ENCODE measurements around the gene KPTN. TPM values are rescaled to one million over a fixed set of nuclear protein-coding genes. Genes with fewer than 3 reads are reported as not detected.
A peak's percentile ranks its signal among the peaks of the same experiment; 100 is the strongest.

Gene KPTN
- total RNA-seq, 1 donor from 2014 or later, result 4.2 TPM

- DNase-seq, result no peak
These were observed 16.1 kb downstream of the KPTN start for GRCh38 chr19:47467914-47468313.

- DNase-seq, result no peak
These were observed 18.1 kb downstream of the KPTN start for GRCh38 chr19:47465957-47466356.

GRCh38 chr19:47464675-47465419, 19.2 kb downstream of the KPTN start:
- DNase-seq, result no peak

GRCh38 chr19:47461876-47462275, 22.1 kb downstream of the KPTN start:
- no peak for DNase-seq

GRCh38 chr19:47459477-47459876, 24.5 kb downstream of the KPTN start:
- DNase-seq, result no peak

- DNase-seq, result no peak
These were observed 25.3 kb downstream of the KPTN start for GRCh38 chr19:47458672-47459071.

- DNase-seq, result no peak
These were observed 27.1 kb downstream of the KPTN start for GRCh38 chr19:47456721-47457474.

GRCh38 chr19:47450478-47450877, 33.5 kb downstream of the KPTN start:
- no peak for DNase-seq

GRCh38 chr19:47448360-47448727, 35.7 kb downstream of the KPTN start:
- no peak for DNase-seq

GRCh38 chr19:47447470-47448359, 36.3 kb downstream of the KPTN start:
- DNase-seq, result peak; percentile 52

GRCh38 chr19:47446534-47447469, 37.2 kb downstream of the KPTN start:
- no peak for DNase-seq

GRCh38 chr19:47445937-47446402, 38.0 kb downstream of the KPTN start:
- DNase-seq, result peak; percentile 46

- no peak for DNase-seq
These were observed 38.5 kb downstream of the KPTN start for GRCh38 chr19:47445527-47445926.

GRCh38 chr19:47444388-47444821, 39.6 kb downstream of the KPTN start:
- DNase-seq, result no peak

GRCh38 chr19:47443331-47443730, 40.7 kb downstream of the KPTN start:
- DNase-seq, result peak; percentile 61

- DNase-seq, result no peak
These were observed 45.2 kb downstream of the KPTN start for GRCh38 chr19:47438793-47439220.

- no peak for DNase-seq
These were observed 46.5 kb downstream of the KPTN start for GRCh38 chr19:47437500-47437899.

- peak; percentile 34 for DNase-seq
These were observed 47.2 kb downstream of the KPTN start for GRCh38 chr19:47436712-47437401.

GRCh38 chr19:47435883-47436417, 48.1 kb downstream of the KPTN start:
- DNase-seq, result no peak

- DNase-seq, result no peak
These were observed 48.8 kb downstream of the KPTN start for GRCh38 chr19:47435196-47435595.

All from occipital lobe (tissue), 2 donors.